Activated gamma-delta T cell (primary cell): Measurements from ENCODE around the gene LHX4.

Source experiments
- DNase-seq: peaks from one replicate; lab custom pipeline; 2025; lab: John Stamatoyannopoulos, UW

LHX4 gene

GRCh38 chr1:180299479-180300221, 69.6 kb downstream of the LHX4 start:
- DNase-seq, result no peak

GRCh38 chr1:180301135-180301742, 71.2 kb downstream of the LHX4 start:
- no peak for DNase-seq

GRCh38 chr1:180309338-180309737, 79.3 kb downstream of the LHX4 start:
- no peak for DNase-seq

- no peak for DNase-seq
Measured at GRCh38 chr1:180310095-180310494, 80.0 kb downstream of the LHX4 start.

GRCh38 chr1:180311011-180311730, 81.1 kb downstream of the LHX4 start:
- DNase-seq, result no peak

GRCh38 chr1:180312926-180313325, 82.9 kb downstream of the LHX4 start:
- no peak for DNase-seq

- DNase-seq, result no peak
Measured at GRCh38 chr1:180327089-180327488, 97.0 kb downstream of the LHX4 start.
